ENCODE data around the gene AP5B1. TPM values are rescaled to one million over a fixed set of nuclear protein-coding genes. Genes with fewer than 3 reads are reported as not detected.

The AP5B1 gene
- total RNA-seq, 2 experiments from 2014 or later = 12.7 to 12.8 TPM

DNA sequence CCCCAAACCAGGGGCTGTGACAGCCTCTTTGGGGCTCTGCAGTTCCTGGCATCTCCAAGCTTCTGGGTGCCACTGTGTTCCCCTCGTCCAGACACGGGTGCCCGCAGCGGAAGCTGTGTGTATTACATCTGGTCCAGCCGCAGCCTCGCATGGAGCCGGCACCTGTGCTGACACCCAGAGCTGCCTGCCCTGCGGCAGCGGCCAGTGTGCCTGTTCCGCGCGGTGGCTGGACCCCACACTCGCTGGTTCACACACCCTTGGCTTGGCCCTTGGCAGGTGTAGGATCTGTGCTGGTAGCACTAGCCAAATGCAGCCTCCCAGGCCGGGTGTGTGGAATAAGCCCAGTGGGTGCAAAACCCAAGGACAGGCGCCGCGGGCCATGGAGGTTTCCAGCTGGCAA is 35.7 kb downstream of the AP5B1 start:
- H3K36me3 Mint-ChIP-seq (ENCODE audit: low read depth) = no peaks in the 10 kb centered on the region
- Histone ChIP-seq H3K4me1 (ENCODE audit: insufficient read depth, low read length) (no peaks in the 10 kb centered on the region), H3K27me3 (ENCODE audit: control insufficient read depth in 1 of 2, insufficient read depth in 2 of 2, low read length in 2 of 2) (peaks cover 0 to 4% of the 10 kb centered on the region in 2 experiments), H3K36me3 (ENCODE audit: insufficient read depth, low read length) (no peaks in the 10 kb centered on the region), H3K4me3 (ENCODE audit: low read length) (no peak overlapping the region), H3K9me3 (ENCODE audit: control insufficient read depth in 1 of 2, insufficient read depth in 1 of 2, low read length in 2 of 2) (no peaks in the 10 kb centered on the region), H3K27ac (ENCODE audit: low read depth in 1 of 2, low read length in 2 of 2) (no peak overlapping the region)
- CTCF ChIA-PET = interaction anchor here (0.9 kb wide), 1 partner anchor 33 kb away, joined by 3 read pairs; the partner anchor contains the start of gene KAT5
- DNase-seq (no peak), ATAC-seq (ENCODE audit: poor library complexity) (no peak)
- no peak overlapping the region for H3K4me3 Mint-ChIP-seq
- no peak overlapping the region for H3K27ac Mint-ChIP-seq
- TF ChIP-seq CTCF (IDR thresholded peaks at IDR 0.05) = no peak
- H3K27me3 Mint-ChIP-seq = peaks cover 37% of the 10 kb centered on the region
- no peaks in the 10 kb centered on the region for H3K9me3 Mint-ChIP-seq
- POLR2A ChIA-PET = no interaction called here
- H3K4me1 Mint-ChIP-seq (ENCODE audit: low read depth) = no peaks in the 10 kb centered on the region
- intact Hi-C loops (cut with DNase I, micrococcal nuclease) = no loop called here

GRCh38 chr11:65744699-65745042 is 36.1 kb downstream of the AP5B1 start:
- H3K4me3 ChIP-seq (ENCODE audit: low read length) = no peak overlapping the region
- Mint-ChIP-seq H3K4me3 (no peak overlapping the region), H3K9me3 (no peaks in the 10 kb centered on the region), H3K27me3 (peaks cover 34% of the 10 kb centered on the region), H3K36me3 (ENCODE audit: low read depth) (no peaks in the 10 kb centered on the region), H3K4me1 (ENCODE audit: low read depth) (no peaks in the 10 kb centered on the region), H3K27ac (no peak overlapping the region)
- H3K9me3 ChIP-seq (ENCODE audit: control insufficient read depth in 1 of 2, insufficient read depth in 1 of 2, low read length in 2 of 2) = no peaks in the 10 kb centered on the region
- no peaks in the 10 kb centered on the region for H3K4me1 ChIP-seq (ENCODE audit: insufficient read depth, low read length)
- ChIA-PET CTCF (interaction anchor here (0.9 kb wide), 1 partner anchor 33 kb away, joined by 3 read pairs; the partner anchor contains the start of gene KAT5), POLR2A (no interaction called here)
- no peak for TF ChIP-seq CTCF (IDR thresholded peaks at IDR 0.05)
- peaks cover 0 to 4% of the 10 kb centered on the region in 2 experiments for H3K27me3 ChIP-seq (ENCODE audit: control insufficient read depth in 1 of 2, insufficient read depth in 2 of 2, low read length in 2 of 2)
- intact Hi-C loops (cut with DNase I, micrococcal nuclease) = no loop called here
- no peak for DNase-seq
- no peak overlapping the region for H3K27ac ChIP-seq (ENCODE audit: low read depth in 1 of 2, low read length in 2 of 2)
- ATAC-seq (ENCODE audit: poor library complexity) = no peak
- no peaks in the 10 kb centered on the region for H3K36me3 ChIP-seq (ENCODE audit: insufficient read depth, low read length)

GRCh38 chr11:65744026-65744698 is 36.6 kb downstream of the AP5B1 start:
- Histone ChIP-seq H3K36me3 (ENCODE audit: insufficient read depth, low read length) (no peaks in the 10 kb centered on the region), H3K4me1 (ENCODE audit: insufficient read depth, low read length) (no peaks in the 10 kb centered on the region), H3K27ac (ENCODE audit: low read depth in 1 of 2, low read length in 2 of 2) (no peak overlapping the region), H3K4me3 (ENCODE audit: low read length) (no peak overlapping the region), H3K9me3 (ENCODE audit: control insufficient read depth in 1 of 2, insufficient read depth in 1 of 2, low read length in 2 of 2) (no peaks in the 10 kb centered on the region), H3K27me3 (ENCODE audit: control insufficient read depth in 1 of 2, insufficient read depth in 2 of 2, low read length in 2 of 2) (peaks cover 0 to 4% of the 10 kb centered on the region in 2 experiments)
- Mint-ChIP-seq H3K36me3 (ENCODE audit: low read depth) (no peaks in the 10 kb centered on the region), H3K27me3 (peaks cover 29% of the 10 kb centered on the region), H3K9me3 (no peaks in the 10 kb centered on the region), H3K4me1 (ENCODE audit: low read depth) (no peaks in the 10 kb centered on the region), H3K27ac (no peak overlapping the region), H3K4me3 (no peak overlapping the region)
- CTCF ChIA-PET = interaction anchor here (0.9 kb wide), 1 partner anchor 32 kb away, joined by 3 read pairs; the partner anchor contains the start of gene KAT5
- peak in 4 of 14 experiments; percentile 5 to 39 (median 8) for DNase-seq
- ATAC-seq (ENCODE audit: poor library complexity) = no peak
- TF ChIP-seq CTCF (IDR thresholded peaks at IDR 0.05) = no peak
- POLR2A ChIA-PET = no interaction called here
- intact Hi-C loops (cut with DNase I, micrococcal nuclease) = no loop called here
